ENCODE measurements around the gene AKNA. TPM values are rescaled to one million over a fixed set of nuclear protein-coding genes. Genes with fewer than 3 reads are reported as not detected.

Gene AKNA
- polyA plus RNA-seq (ENCODE audit: insufficient read length in 4 of 4), result 10 to 100 TPM; 12.0 to 13.6 (median 13.1) TPM

- DNase-seq (ENCODE audit: low read depth in 4 of 4, low spot score in 3 of 4), result peak in 1 of 4 donors; percentile 59
Observed at GRCh38 chr9:114387680-114388356, at the start of gene AKNA. Gene AKNA, minus strand, starts transcription at chr9:114387982. Its CDS starts 6,649 bp downstream, at chr9:114381333.

GRCh38 chr9:114437401-114437893 lies 49.7 kb upstream of the AKNA start:
- no peak for DNase-seq (ENCODE audit: low read depth in 4 of 4, low spot score in 3 of 4)

GRCh38 chr9:114434878-114435311 lies 47.1 kb upstream of the AKNA start:
- DNase-seq (ENCODE audit: low read depth in 4 of 4, low spot score in 3 of 4), result peak in 2 of 4 donors; percentile 15 to 28

- no peak for DNase-seq (ENCODE audit: low read depth in 4 of 4, low spot score in 3 of 4)
Observed at GRCh38 chr9:114433720-114434255, 46.0 kb upstream of the AKNA start.

- DNase-seq (ENCODE audit: low read depth in 4 of 4, low spot score in 3 of 4), result no peak
Observed at GRCh38 chr9:114433086-114433485, 45.3 kb upstream of the AKNA start.

- DNase-seq (ENCODE audit: low read depth in 4 of 4, low spot score in 3 of 4), result no peak
Observed at GRCh38 chr9:114432323-114433067, 44.7 kb upstream of the AKNA start.

GRCh38 chr9:114431770-114432169 lies 44.0 kb upstream of the AKNA start:
- no peak for DNase-seq (ENCODE audit: low read depth in 4 of 4, low spot score in 3 of 4)

- no peak for DNase-seq (ENCODE audit: low read depth in 4 of 4, low spot score in 3 of 4)
Observed at GRCh38 chr9:114431003-114431402, 43.2 kb upstream of the AKNA start.

GRCh38 chr9:114430457-114430856 lies 42.7 kb upstream of the AKNA start:
- DNase-seq (ENCODE audit: low read depth in 4 of 4, low spot score in 3 of 4), result no peak

GRCh38 chr9:114429488-114429887 lies 41.7 kb upstream of the AKNA start:
- DNase-seq (ENCODE audit: low read depth in 4 of 4, low spot score in 3 of 4), result no peak

GRCh38 chr9:114428466-114428865 lies 40.7 kb upstream of the AKNA start:
- DNase-seq (ENCODE audit: low read depth in 4 of 4, low spot score in 3 of 4), result no peak

- no peak for DNase-seq (ENCODE audit: low read depth in 4 of 4, low spot score in 3 of 4)
Observed at GRCh38 chr9:114427644-114428043, 39.9 kb upstream of the AKNA start.

GRCh38 chr9:114426046-114426948 lies 38.5 kb upstream of the AKNA start:
- no peak for DNase-seq (ENCODE audit: low read depth in 4 of 4, low spot score in 3 of 4)

GRCh38 chr9:114425126-114425525 lies 37.3 kb upstream of the AKNA start:
- no peak for DNase-seq (ENCODE audit: low read depth in 4 of 4, low spot score in 3 of 4)

GRCh38 chr9:114424126-114424525 lies 36.3 kb upstream of the AKNA start:
- no peak for DNase-seq (ENCODE audit: low read depth in 4 of 4, low spot score in 3 of 4)

- DNase-seq (ENCODE audit: low read depth in 4 of 4, low spot score in 3 of 4), result no peak
Observed at GRCh38 chr9:114423181-114423580, 35.4 kb upstream of the AKNA start.

- no peak for DNase-seq (ENCODE audit: low read depth in 4 of 4, low spot score in 3 of 4)
Observed at GRCh38 chr9:114421147-114421546, 33.4 kb upstream of the AKNA start.

- no peak for DNase-seq (ENCODE audit: low read depth in 4 of 4, low spot score in 3 of 4)
Observed at GRCh38 chr9:114419796-114420195, 32.0 kb upstream of the AKNA start.

- DNase-seq (ENCODE audit: low read depth in 4 of 4, low spot score in 3 of 4), result no peak
Observed at GRCh38 chr9:114418053-114418452, 30.3 kb upstream of the AKNA start.

- no peak for DNase-seq (ENCODE audit: low read depth in 4 of 4, low spot score in 3 of 4)
Observed at GRCh38 chr9:114417511-114417910, 29.7 kb upstream of the AKNA start.

GRCh38 chr9:114416906-114417305 lies 29.1 kb upstream of the AKNA start:
- DNase-seq (ENCODE audit: low read depth in 4 of 4, low spot score in 3 of 4), result no peak

All from right renal pelvis (tissue), 4 donors.